Activated naive CD4-positive, alpha-beta T cell treated with anti-CD3 and anti-CD28 coated beads, Interleukin-2, amount 50 U/mL, for 24 hours (primary cell): Measurements from ENCODE around the gene KCNMA1.
"Not testable (repeated sequence)": the region's sequence is repeated elsewhere in the genome, so short reads cannot be mapped to it uniquely, and the experiment has no call there.

ENCODE experiments used
- H3K27ac Mint-ChIP-seq: one replicate; pipeline ENCODE4 v1.8.0; 2021; ENCODE audit warnings: mild to moderate bottlenecking, mixed read lengths
- H3K27me3 Mint-ChIP-seq: one replicate; pipeline ENCODE4 v1.8.0; 2021; ENCODE audit warnings: mixed read lengths
- H3K36me3 Mint-ChIP-seq: one replicate; pipeline ENCODE4 v1.8.0; 2021; ENCODE audit warnings: mixed read lengths
- H3K4me1 Mint-ChIP-seq: one replicate; pipeline ENCODE4 v1.8.0; 2021; ENCODE audit warnings: mixed read lengths
- H3K4me3 Mint-ChIP-seq: one replicate; pipeline ENCODE4 v1.8.0; 2021; ENCODE audit warnings: mild to moderate bottlenecking, mixed read lengths
- H3K9me3 Mint-ChIP-seq: one replicate; pipeline ENCODE4 v1.8.0; 2021; ENCODE audit warnings: mixed read lengths

The KCNMA1 gene

GRCh38 chr10:77537071-77537470 is 100.5 kb downstream of the KCNMA1 start:
- Mint-ChIP-seq H3K36me3 (no peaks in the 10 kb centered on the region), H3K9me3 (no peaks in the 10 kb centered on the region), H3K27me3 (peaks cover 2% of the 10 kb centered on the region), H3K4me3 (no peak overlapping the region), H3K4me1 (no peaks in the 10 kb centered on the region), H3K27ac (no peak overlapping the region)

- no peak overlapping the region for H3K4me3 Mint-ChIP-seq
- no peaks in the 10 kb centered on the region for H3K36me3 Mint-ChIP-seq
Observed at GRCh38 chr10:77533887-77534278, 103.7 kb downstream of the KCNMA1 start.

GRCh38 chr10:77533146-77533886 is 104.3 kb downstream of the KCNMA1 start:
- H3K9me3 Mint-ChIP-seq: no peaks in the 10 kb centered on the region
- no peak overlapping the region for H3K27ac Mint-ChIP-seq
- no peak overlapping the region for H3K4me3 Mint-ChIP-seq
- H3K27me3 Mint-ChIP-seq: peaks cover 4% of the 10 kb centered on the region
- no peaks in the 10 kb centered on the region for H3K36me3 Mint-ChIP-seq
- no peaks in the 10 kb centered on the region for H3K4me1 Mint-ChIP-seq

More at GRCh38 chr10:77533887-77534278, 103.7 kb downstream of the KCNMA1 start:
- H3K27me3 Mint-ChIP-seq: peaks cover 4% of the 10 kb centered on the region
- no peaks in the 10 kb centered on the region for H3K4me1 Mint-ChIP-seq
- H3K27ac Mint-ChIP-seq: no peak overlapping the region
- H3K9me3 Mint-ChIP-seq: no peaks in the 10 kb centered on the region

GRCh38 chr10:77532068-77532467 is 105.5 kb downstream of the KCNMA1 start:
- Mint-ChIP-seq H3K36me3 (no peaks in the 10 kb centered on the region), H3K27me3 (peaks cover 6% of the 10 kb centered on the region), H3K4me3 (no peak overlapping the region), H3K4me1 (no peaks in the 10 kb centered on the region), H3K9me3 (no peaks in the 10 kb centered on the region), H3K27ac (no peak overlapping the region)

GRCh38 chr10:77531441-77532001 is 106.1 kb downstream of the KCNMA1 start:
- H3K9me3 Mint-ChIP-seq: no peaks in the 10 kb centered on the region
- no peak overlapping the region for H3K27ac Mint-ChIP-seq
- peaks cover 6% of the 10 kb centered on the region for H3K27me3 Mint-ChIP-seq
- no peaks in the 10 kb centered on the region for H3K4me1 Mint-ChIP-seq
- no peak overlapping the region for H3K4me3 Mint-ChIP-seq
- no peaks in the 10 kb centered on the region for H3K36me3 Mint-ChIP-seq

- no peaks in the 10 kb centered on the region for H3K9me3 Mint-ChIP-seq
- no peaks in the 10 kb centered on the region for H3K36me3 Mint-ChIP-seq
- H3K4me3 Mint-ChIP-seq: no peak overlapping the region
- H3K4me1 Mint-ChIP-seq: no peaks in the 10 kb centered on the region
- no peak overlapping the region for H3K27ac Mint-ChIP-seq
- peaks cover 6% of the 10 kb centered on the region for H3K27me3 Mint-ChIP-seq
Observed at GRCh38 chr10:77530011-77530410, 107.6 kb downstream of the KCNMA1 start.

- Mint-ChIP-seq H3K27ac (no peak overlapping the region), H3K9me3 (no peaks in the 10 kb centered on the region)
Observed at GRCh38 chr10:77529050-77529576, 108.5 kb downstream of the KCNMA1 start.

GRCh38 chr10:77527839-77528238 is 109.8 kb downstream of the KCNMA1 start:
- H3K4me1 Mint-ChIP-seq: no peaks in the 10 kb centered on the region

More at GRCh38 chr10:77529050-77529576, 108.5 kb downstream of the KCNMA1 start:
- peaks cover 4% of the 10 kb centered on the region for H3K27me3 Mint-ChIP-seq
- H3K4me1 Mint-ChIP-seq: no peaks in the 10 kb centered on the region
- H3K4me3 Mint-ChIP-seq: no peak overlapping the region
- no peaks in the 10 kb centered on the region for H3K36me3 Mint-ChIP-seq

GRCh38 chr10:77526868-77527617 is 110.6 kb downstream of the KCNMA1 start:
- Mint-ChIP-seq H3K36me3 (no peaks in the 10 kb centered on the region), H3K4me1 (no peaks in the 10 kb centered on the region), H3K27ac (no peak overlapping the region), H3K9me3 (no peaks in the 10 kb centered on the region), H3K27me3 (peaks cover 5% of the 10 kb centered on the region), H3K4me3 (no peak overlapping the region)

More at GRCh38 chr10:77527839-77528238, 109.8 kb downstream of the KCNMA1 start:
- Mint-ChIP-seq H3K4me3 (no peak overlapping the region), H3K27ac (no peak overlapping the region), H3K9me3 (no peaks in the 10 kb centered on the region), H3K27me3 (peaks cover 4% of the 10 kb centered on the region), H3K36me3 (no peaks in the 10 kb centered on the region)

GRCh38 chr10:77524281-77524711 is 113.3 kb downstream of the KCNMA1 start:
- Mint-ChIP-seq H3K4me3 (no peak overlapping the region), H3K36me3 (no peaks in the 10 kb centered on the region), H3K4me1 (no peaks in the 10 kb centered on the region), H3K27ac (no peak overlapping the region), H3K9me3 (no peaks in the 10 kb centered on the region), H3K27me3 (peaks cover 2% of the 10 kb centered on the region)

- Mint-ChIP-seq H3K36me3 (no peaks in the 10 kb centered on the region), H3K27ac (no peak overlapping the region), H3K4me1 (no peaks in the 10 kb centered on the region), H3K27me3 (peaks cover 1% of the 10 kb centered on the region), H3K9me3 (no peaks in the 10 kb centered on the region), H3K4me3 (no peak overlapping the region)
Observed at GRCh38 chr10:77522268-77522809, 115.3 kb downstream of the KCNMA1 start.

- no peaks in the 10 kb centered on the region for H3K4me1 Mint-ChIP-seq
- H3K27ac Mint-ChIP-seq: no peak overlapping the region
- H3K9me3 Mint-ChIP-seq: no peaks in the 10 kb centered on the region
- peaks cover 1% of the 10 kb centered on the region for H3K27me3 Mint-ChIP-seq
- no peaks in the 10 kb centered on the region for H3K36me3 Mint-ChIP-seq
- no peak overlapping the region for H3K4me3 Mint-ChIP-seq
Observed at GRCh38 chr10:77520995-77521394, 116.6 kb downstream of the KCNMA1 start.

GRCh38 chr10:77520290-77520689 is 117.3 kb downstream of the KCNMA1 start:
- no peak overlapping the region for H3K27ac Mint-ChIP-seq
- no peaks in the 10 kb centered on the region for H3K4me1 Mint-ChIP-seq
- no peaks in the 10 kb centered on the region for H3K36me3 Mint-ChIP-seq
- no peaks in the 10 kb centered on the region for H3K9me3 Mint-ChIP-seq
- H3K4me3 Mint-ChIP-seq: no peak overlapping the region
- peaks cover 1% of the 10 kb centered on the region for H3K27me3 Mint-ChIP-seq

- not testable (repeated sequence) for H3K9me3 Mint-ChIP-seq, H3K27me3 Mint-ChIP-seq, H3K27ac Mint-ChIP-seq, H3K4me1 Mint-ChIP-seq, H3K4me3 Mint-ChIP-seq, H3K36me3 Mint-ChIP-seq
Observed at GRCh38 chr10:77519791-77520190, 117.8 kb downstream of the KCNMA1 start.

- Mint-ChIP-seq H3K27me3 (peaks cover 1% of the 10 kb centered on the region), H3K27ac (no peak overlapping the region), H3K4me3 (no peak overlapping the region), H3K4me1 (no peaks in the 10 kb centered on the region), H3K36me3 (no peaks in the 10 kb centered on the region), H3K9me3 (no peaks in the 10 kb centered on the region)
Observed at GRCh38 chr10:77518910-77519274, 118.7 kb downstream of the KCNMA1 start.
